BE2C (cell line): Measurements from ENCODE around the gene JUP.

Source experiments
- DNase-seq: peaks from one replicate; pipeline ENCODE4 v3.0.0-alpha.2; 2020
- H3K27me3 ChIP-seq: fragments of 250-450 bp; sonication (Bioruptor Pico); 2 replicates; pipeline ENCODE4 v1.5.1; 2020; ENCODE audit warnings: mild to moderate bottlenecking
- H3K36me3 ChIP-seq: fragments of 250-450 bp; sonication (Bioruptor Pico); 2 replicates; pipeline ENCODE4 v1.5.1; 2020; ENCODE audit warnings: mild to moderate bottlenecking
- H3K4me1 ChIP-seq: fragments of 250-450 bp; sonication (Bioruptor Pico); 2 replicates; pipeline ENCODE4 v1.5.1; 2020
- H3K4me3 ChIP-seq: 2 replicates; pipeline ENCODE4 v1.5.1; 2011; ENCODE audit warnings: low read depth, low read length
- H3K9me3 ChIP-seq: fragments of 250-450 bp; sonication (Bioruptor Pico); 2 replicates; pipeline ENCODE4 v1.5.1; 2020
- CTCF ChIP-seq: IDR thresholded peaks from 2 replicates; pipeline ENCODE4 v1.5.1; 2012; ENCODE audit warnings: mild to moderate bottlenecking, low read depth, low read length

The JUP gene

GRCh38 chr17:41733348-41734138, 53.0 kb downstream of the JUP start:
- Histone ChIP-seq H3K9me3 (no peaks in the 10 kb centered on the region), H3K4me3 (peak overlapping the region; percentile 52), H3K27me3 (peaks cover 64% of the 10 kb centered on the region), H3K4me1 (peaks cover 5% of the 10 kb centered on the region), H3K36me3 (no peaks in the 10 kb centered on the region)
- DNase-seq, result no peak
- no peak for TF ChIP-seq CTCF

GRCh38 chr17:41731836-41732235, 54.7 kb downstream of the JUP start:
- no peak for TF ChIP-seq CTCF
- H3K4me3 ChIP-seq, result no peak overlapping the region
- H3K4me1 ChIP-seq, result no peaks in the 10 kb centered on the region
- peaks cover 56% of the 10 kb centered on the region for H3K27me3 ChIP-seq
- no peaks in the 10 kb centered on the region for H3K36me3 ChIP-seq
- DNase-seq, result no peak
- no peaks in the 10 kb centered on the region for H3K9me3 ChIP-seq

DNA sequence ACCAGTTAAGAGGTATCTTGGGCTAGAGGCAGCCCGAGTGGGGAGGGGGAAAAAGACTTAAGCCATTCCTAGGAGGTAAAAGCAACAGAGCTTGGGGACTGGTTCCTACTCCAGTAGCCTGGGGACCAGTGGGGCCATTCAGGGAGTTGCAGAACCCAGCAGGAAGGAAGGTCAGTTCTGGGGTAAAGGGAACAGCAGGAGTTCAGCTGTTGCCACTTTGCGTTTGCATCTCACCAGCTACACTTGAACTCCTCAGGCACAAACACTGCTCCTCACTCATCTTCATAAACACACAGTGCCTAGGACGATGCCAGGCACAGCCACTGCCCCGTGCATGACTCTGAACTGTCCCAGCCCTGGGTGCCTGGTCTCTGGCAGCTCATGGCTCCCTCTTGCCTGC, 56.0 kb downstream of the JUP start:
- H3K4me3 ChIP-seq, result no peak overlapping the region
- no peaks in the 10 kb centered on the region for H3K36me3 ChIP-seq
- peaks cover 44% of the 10 kb centered on the region for H3K27me3 ChIP-seq
- H3K4me1 ChIP-seq, result no peaks in the 10 kb centered on the region
- no peaks in the 10 kb centered on the region for H3K9me3 ChIP-seq
- DNase-seq, result no peak
- TF ChIP-seq CTCF, result no peak

DNA sequence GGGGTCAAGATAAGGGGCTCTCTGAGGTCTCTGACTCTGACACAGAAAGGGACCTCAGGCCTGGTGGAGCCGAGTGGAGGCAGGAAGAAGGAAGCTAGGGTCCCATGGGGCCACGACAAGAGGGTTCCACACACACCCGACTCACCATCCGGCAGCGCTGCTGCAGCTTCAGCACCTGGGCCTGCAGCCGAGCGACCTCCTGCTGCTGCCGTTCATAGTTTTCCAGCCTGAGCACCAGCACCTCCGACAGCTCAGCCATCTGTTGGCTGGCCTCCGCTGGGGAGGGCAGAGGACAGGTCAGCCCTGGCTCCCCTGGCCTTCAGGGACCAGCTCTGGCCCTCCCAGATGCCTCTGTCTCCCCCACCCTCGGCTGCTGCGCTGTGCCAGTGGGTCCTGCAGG, 58.5 kb downstream of the JUP start:
- peaks cover 22% of the 10 kb centered on the region for H3K27me3 ChIP-seq
- H3K4me1 ChIP-seq, result no peaks in the 10 kb centered on the region
- no peaks in the 10 kb centered on the region for H3K9me3 ChIP-seq
- H3K4me3 ChIP-seq, result no peak overlapping the region
- DNase-seq, result no peak
- no peak for TF ChIP-seq CTCF
- H3K36me3 ChIP-seq, result no peaks in the 10 kb centered on the region

- peaks cover under 1% of the 10 kb centered on the region; the same call in 1 of the 2 replicates for H3K27me3 ChIP-seq
- TF ChIP-seq CTCF, result no peak
- no peaks in the 10 kb centered on the region for H3K36me3 ChIP-seq
- H3K4me3 ChIP-seq, result no peak overlapping the region
- H3K4me1 ChIP-seq, result no peaks in the 10 kb centered on the region
- H3K9me3 ChIP-seq, result no peaks in the 10 kb centered on the region
- DNase-seq, result no peak
These were observed 61.4 kb downstream of the JUP start for GRCh38 chr17:41725134-41725533.

- TF ChIP-seq CTCF, result no peak
- Histone ChIP-seq H3K27me3 (no peaks in the 10 kb centered on the region), H3K36me3 (no peaks in the 10 kb centered on the region), H3K4me1 (no peaks in the 10 kb centered on the region), H3K4me3 (no peak overlapping the region), H3K9me3 (no peaks in the 10 kb centered on the region)
- no peak for DNase-seq
These were observed 61.9 kb downstream of the JUP start for GRCh38 chr17:41724476-41725050.
